K562 (cell line): ENCODE data around the gene GGT5. TPM values are rescaled to one million over a fixed set of nuclear protein-coding genes. Genes with fewer than 3 reads are reported as not detected.

Experiments used
- polyA plus RNA-seq, 8 experiments: library from polyadenylated mRNA; depleted of rRNA in 4 of 8; stranded (reverse) in 5 of 8; unstranded in 3 of 8; fragments of >200 nt; fragmentation: Nextera tagmentation in 2 of 8; fragmentation: Illumina TruSeq in 1 of 8; extraction: Ambion mirVana in 2 of 8; extraction: Trizol in 1 of 8; gene quantifications; 2 replicates each; pipeline versions ENCODE4 v1.2.1 to v1.2.3, GENCODE V29; 2011 to 2014; ENCODE audit warnings: inconsistent platforms in 1 of 8, missing spikeins in 1 of 8
- total RNA-seq, 7 experiments: library from RNA; depleted of rRNA in 6 of 7; stranded (reverse); fragments of >200 nt in 6 of 7; fragmentation: Illumina TruSeq in 2 of 7; extraction: Trizol in 2 of 7; gene quantifications; 2 replicates each; pipeline versions ENCODE4 v1.2.1 to v1.2.3, GENCODE V29; 2011 to 2021; ENCODE audit warnings: low replicate concordance in 1 of 7

The GGT5 gene
- total and polyA plus RNA-seq, 9 of the 15 experiments (the other 6 are each of a cell fraction or from before 2014, with no cell fraction given), result 0.07 to 0.69 (median 0.18) TPM; not detected in 4

Other genes with a start within 250 kb of the GGT5 start
- gene GSTT4, start 239.6 kb downstream of the GGT5 start, total RNA-seq (2014; rRNA removed), result not detected in 2 replicates
- not detected in 2 replicates for gene GSTT4, start 239.6 kb downstream of the GGT5 start, total RNA-seq (2014; rRNA removed; fragmentation: Illumina TruSeq; extraction: Trizol)
- not detected in 2 replicates for gene GSTT4, start 239.6 kb downstream of the GGT5 start, total RNA-seq (2015; rRNA removed; fragmentation: Illumina TruSeq; extraction: Trizol)
- not detected in 2 replicates for gene GSTT4, start 239.6 kb downstream of the GGT5 start, total RNA-seq (2021)
- gene GSTT4, start 239.6 kb downstream of the GGT5 start, polyA plus RNA-seq (2011; rRNA removed), result not detected in 2 replicates
- not detected in 2 replicates for gene GSTT4, start 239.6 kb downstream of the GGT5 start, polyA plus RNA-seq (2014; fragmentation: Illumina TruSeq; extraction: Trizol)
- gene GSTT4, start 239.6 kb downstream of the GGT5 start, polyA plus RNA-seq (2014; fragmentation: Nextera tagmentation; extraction: Ambion mirVana), result not detected
- gene GSTT4, start 239.6 kb downstream of the GGT5 start, polyA plus RNA-seq (2014; rRNA removed), result not detected in 2 replicates
- 32.2 and 46.2 TPM in 2 replicates for gene CABIN1, start 233.8 kb downstream of the GGT5 start, total RNA-seq (2014; rRNA removed)
- 20.6 and 20.9 TPM in 2 replicates for gene CABIN1, start 233.8 kb downstream of the GGT5 start, total RNA-seq (2014; rRNA removed; fragmentation: Illumina TruSeq; extraction: Trizol)
- 21.3 and 24.2 TPM in 2 replicates for gene CABIN1, start 233.8 kb downstream of the GGT5 start, total RNA-seq (2015; rRNA removed; fragmentation: Illumina TruSeq; extraction: Trizol)
- 55.1 and 60.9 TPM in 2 replicates for gene CABIN1, start 233.8 kb downstream of the GGT5 start, total RNA-seq (2021)
- 6.8 and 10.6 TPM in 2 replicates for gene CABIN1, start 233.8 kb downstream of the GGT5 start, polyA plus RNA-seq (2011; rRNA removed)
- 33.2 and 33.9 TPM in 2 replicates for gene CABIN1, start 233.8 kb downstream of the GGT5 start, polyA plus RNA-seq (2014; fragmentation: Illumina TruSeq; extraction: Trizol)
- gene CABIN1, start 233.8 kb downstream of the GGT5 start, polyA plus RNA-seq (2014; fragmentation: Nextera tagmentation; extraction: Ambion mirVana), result 1 to 10 TPM; 4.2 to 4.7 TPM
- gene CABIN1, start 233.8 kb downstream of the GGT5 start, polyA plus RNA-seq (2014; rRNA removed), result 17.7 and 19.3 TPM in 2 replicates
- gene SUSD2, start 63.6 kb downstream of the GGT5 start, total RNA-seq (2014; rRNA removed), result not detected in 2 replicates
- gene SUSD2, start 63.6 kb downstream of the GGT5 start, total RNA-seq (2014; rRNA removed; fragmentation: Illumina TruSeq; extraction: Trizol), result not detected in 2 replicates
- 0.07 and 0.08 TPM in 2 replicates for gene SUSD2, start 63.6 kb downstream of the GGT5 start, total RNA-seq (2015; rRNA removed; fragmentation: Illumina TruSeq; extraction: Trizol)
- 0.16 and 0.22 TPM in 2 replicates for gene SUSD2, start 63.6 kb downstream of the GGT5 start, total RNA-seq (2021)
- 0.03 TPM in 2 replicates for gene SUSD2, start 63.6 kb downstream of the GGT5 start, polyA plus RNA-seq (2011; rRNA removed)
- gene SUSD2, start 63.6 kb downstream of the GGT5 start, polyA plus RNA-seq (2014; fragmentation: Illumina TruSeq; extraction: Trizol), result 0.04 TPM in 1 of 2 replicates, not detected in the other
- gene SUSD2, start 63.6 kb downstream of the GGT5 start, polyA plus RNA-seq (2014; fragmentation: Nextera tagmentation; extraction: Ambion mirVana), result not detected
- gene SUSD2, start 63.6 kb downstream of the GGT5 start, polyA plus RNA-seq (2014; rRNA removed), result 0.01 TPM in 1 of 2 replicates, not detected in the other
- 11.5 and 15.4 TPM in 2 replicates for gene SPECC1L, start 25.7 kb upstream of the GGT5 start, total RNA-seq (2014; rRNA removed)
- gene SPECC1L, start 25.7 kb upstream of the GGT5 start, total RNA-seq (2014; rRNA removed; fragmentation: Illumina TruSeq; extraction: Trizol), result 17.6 and 19.4 TPM in 2 replicates
- gene SPECC1L, start 25.7 kb upstream of the GGT5 start, total RNA-seq (2015; rRNA removed; fragmentation: Illumina TruSeq; extraction: Trizol), result 19.2 and 20.3 TPM in 2 replicates
- gene SPECC1L, start 25.7 kb upstream of the GGT5 start, total RNA-seq (2021), result 26.0 and 27.9 TPM in 2 replicates
- 13.0 and 15.8 TPM in 2 replicates for gene SPECC1L, start 25.7 kb upstream of the GGT5 start, polyA plus RNA-seq (2011; rRNA removed)
- 11.7 and 14.5 TPM in 2 replicates for gene SPECC1L, start 25.7 kb upstream of the GGT5 start, polyA plus RNA-seq (2014; fragmentation: Illumina TruSeq; extraction: Trizol)
- gene SPECC1L, start 25.7 kb upstream of the GGT5 start, polyA plus RNA-seq (2014; fragmentation: Nextera tagmentation; extraction: Ambion mirVana), result 1 to 10 TPM; 1.4 to 2.6 TPM
- 9.1 and 9.8 TPM in 2 replicates for gene SPECC1L, start 25.7 kb upstream of the GGT5 start, polyA plus RNA-seq (2014; rRNA removed)
- 0.61 and 2.1 TPM in 2 replicates for gene ADORA2A, start 182.5 kb upstream of the GGT5 start, total RNA-seq (2014; rRNA removed)
- gene ADORA2A, start 182.5 kb upstream of the GGT5 start, total RNA-seq (2014; rRNA removed; fragmentation: Illumina TruSeq; extraction: Trizol), result 0.15 and 0.29 TPM in 2 replicates
- 0.53 and 0.80 TPM in 2 replicates for gene ADORA2A, start 182.5 kb upstream of the GGT5 start, total RNA-seq (2015; rRNA removed; fragmentation: Illumina TruSeq; extraction: Trizol)
- 0.66 and 0.98 TPM in 2 replicates for gene ADORA2A, start 182.5 kb upstream of the GGT5 start, total RNA-seq (2021)
- gene ADORA2A, start 182.5 kb upstream of the GGT5 start, polyA plus RNA-seq (2011; rRNA removed), result 0.49 and 1.2 TPM in 2 replicates
- gene ADORA2A, start 182.5 kb upstream of the GGT5 start, polyA plus RNA-seq (2014; fragmentation: Illumina TruSeq; extraction: Trizol), result 0.58 and 0.65 TPM in 2 replicates
- gene ADORA2A, start 182.5 kb upstream of the GGT5 start, polyA plus RNA-seq (2014; fragmentation: Nextera tagmentation; extraction: Ambion mirVana), result not detected
- 0.54 and 1.2 TPM in 2 replicates for gene ADORA2A, start 182.5 kb upstream of the GGT5 start, polyA plus RNA-seq (2014; rRNA removed)